NCI-H2029 (cell line): ENCODE results near the gene COP1.
"Not testable (repeated sequence)": the region's sequence is repeated elsewhere in the genome, so short reads cannot be mapped to it uniquely, and the experiment has no call there.

ENCODE experiments used
- DNase-seq: peaks from one replicate; lab custom pipeline; 2025; lab: John Stamatoyannopoulos, UW

Gene COP1

DNA sequence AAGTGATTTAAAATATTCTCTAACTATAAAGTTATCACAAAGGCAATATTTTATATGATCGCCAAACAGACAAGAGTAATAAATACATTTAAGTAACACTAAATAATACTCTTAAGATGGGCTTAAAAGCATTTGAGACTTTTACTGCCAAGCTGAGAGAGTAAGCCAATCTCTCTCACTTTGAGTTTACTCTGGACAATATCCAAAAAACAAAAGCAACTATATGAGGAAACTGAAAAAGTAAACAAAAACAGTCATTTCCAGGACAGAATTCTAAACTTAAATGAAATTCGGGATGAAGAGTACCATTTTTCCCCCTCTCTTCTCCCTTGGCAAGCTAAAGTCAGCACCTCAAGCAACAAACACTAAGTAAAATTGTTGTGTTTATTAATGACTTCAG, 173.2 kb downstream of the COP1 start:
- no peak for DNase-seq

DNA sequence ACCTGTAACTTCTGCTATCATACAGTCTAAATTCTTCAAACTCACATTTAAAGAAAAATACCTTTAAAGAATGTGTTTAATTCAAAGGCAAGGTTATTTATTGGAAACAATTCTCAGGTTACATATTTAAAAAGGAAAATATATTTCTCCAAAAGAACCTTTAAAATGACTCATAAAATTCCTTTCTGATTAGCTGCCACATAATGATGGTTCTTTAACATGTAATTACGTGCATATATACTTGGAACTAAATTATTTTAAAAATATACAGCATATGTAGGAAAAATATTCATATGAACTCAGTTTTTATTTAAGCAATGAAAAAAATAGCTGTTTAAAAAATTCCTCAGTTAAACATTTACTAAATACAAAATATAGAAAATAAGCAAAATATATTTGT, 173.6 kb downstream of the COP1 start:
- DNase-seq, result no peak

DNA sequence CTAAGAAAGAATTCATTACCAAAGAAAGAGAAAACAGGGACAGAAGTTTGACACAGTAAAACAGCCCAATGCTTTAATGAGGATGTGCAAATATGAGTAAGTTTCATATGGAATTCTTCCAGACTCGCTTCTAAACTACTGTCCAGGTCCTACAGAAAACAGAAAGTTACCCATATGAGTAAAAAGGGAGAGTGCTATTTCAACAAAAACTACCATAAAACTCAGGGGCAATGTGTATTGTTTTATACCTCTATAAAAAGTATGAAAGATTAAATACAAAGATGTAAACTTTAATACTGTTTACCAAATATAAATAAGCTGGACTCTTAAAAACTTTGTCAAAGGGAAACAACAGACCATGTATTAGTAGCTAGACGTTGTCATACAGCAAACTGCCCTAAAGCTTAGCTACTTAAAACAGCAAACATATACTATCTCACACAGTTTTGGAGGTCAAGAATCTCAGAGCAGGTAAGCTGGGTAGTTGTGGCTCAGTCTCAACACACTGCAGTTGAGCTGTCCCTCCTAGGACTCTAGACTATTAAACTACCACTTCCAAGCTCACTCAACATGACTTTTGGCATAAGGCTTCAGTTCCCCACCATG, 174.9 kb downstream of the COP1 start:
- no peak for DNase-seq

DNA sequence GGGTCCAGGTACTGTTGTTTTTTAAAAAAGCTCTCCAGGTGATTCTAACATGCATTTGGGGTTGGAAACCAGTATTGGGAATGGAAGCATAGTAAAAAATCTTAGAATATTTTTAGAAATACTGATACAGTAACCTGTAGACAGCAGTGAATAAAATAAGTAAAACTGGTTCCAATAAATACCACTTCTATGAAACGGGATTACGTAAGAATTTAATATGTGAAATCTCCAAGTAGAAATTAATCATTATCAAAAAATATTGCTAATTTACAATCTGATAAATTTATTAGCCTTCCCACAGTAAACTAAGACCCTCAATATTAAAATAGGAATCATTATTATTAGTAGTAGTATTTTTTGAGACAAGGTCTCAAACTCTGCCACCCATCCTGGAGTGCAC, 177.5 kb downstream of the COP1 start:
- DNase-seq, result no peak

DNA sequence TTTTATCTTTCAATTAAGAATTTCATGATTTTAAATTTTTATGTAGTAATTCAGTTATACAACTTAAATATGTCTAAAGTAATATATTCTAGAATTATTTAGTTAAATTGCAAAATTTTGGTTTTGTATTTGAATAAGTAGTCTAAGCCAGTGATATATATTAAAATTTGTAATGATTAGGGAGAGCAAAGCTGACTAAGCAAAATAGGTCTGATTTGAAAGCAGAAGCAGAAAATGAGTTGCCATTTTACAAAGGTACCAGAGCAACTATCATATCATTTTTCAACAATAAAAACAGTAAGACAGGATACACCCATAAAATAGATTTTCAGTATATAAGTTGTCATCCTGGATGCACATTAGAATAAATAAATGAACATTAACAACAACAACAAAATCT, 177.9 kb downstream of the COP1 start:
- DNase-seq, result no peak

DNA sequence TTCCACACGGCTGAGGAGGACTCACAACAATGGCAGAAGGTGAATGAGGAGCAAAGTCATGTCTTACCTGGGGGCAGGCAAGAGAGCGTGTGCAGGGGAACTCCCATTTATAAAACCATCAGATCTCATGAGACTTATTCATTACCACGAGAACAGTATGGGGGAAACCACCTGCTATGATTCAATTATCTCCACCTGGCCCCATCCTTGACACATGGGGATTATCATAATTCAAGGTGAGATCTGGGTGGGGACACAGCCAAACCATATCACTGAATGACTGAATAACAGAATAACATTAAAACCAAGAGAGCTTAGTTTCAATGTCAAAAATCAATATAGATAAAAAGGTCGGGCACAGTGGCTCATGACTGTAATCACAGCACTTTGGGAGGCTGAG, 179.2 kb downstream of the COP1 start:
- not testable (repeated sequence) for DNase-seq

DNA sequence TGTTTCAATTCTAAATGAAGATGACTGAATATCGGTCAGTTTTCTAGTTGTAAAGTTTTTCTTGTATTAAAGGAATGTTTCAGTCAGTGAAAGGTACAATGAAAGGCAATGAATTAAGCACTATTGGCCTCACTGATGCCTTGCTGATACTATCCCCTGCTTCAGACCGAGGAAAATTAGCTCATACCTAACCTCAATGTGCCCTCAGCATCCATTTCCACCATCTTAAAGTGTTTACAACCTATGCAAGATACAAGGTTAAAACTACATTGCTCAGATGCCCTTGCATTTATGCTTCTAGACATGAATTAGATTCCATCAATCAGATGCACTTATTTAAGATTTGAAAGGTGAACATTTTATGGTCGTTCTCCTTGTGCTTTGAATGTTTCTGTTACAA, 184.5 kb downstream of the COP1 start:
- no peak for DNase-seq

DNA sequence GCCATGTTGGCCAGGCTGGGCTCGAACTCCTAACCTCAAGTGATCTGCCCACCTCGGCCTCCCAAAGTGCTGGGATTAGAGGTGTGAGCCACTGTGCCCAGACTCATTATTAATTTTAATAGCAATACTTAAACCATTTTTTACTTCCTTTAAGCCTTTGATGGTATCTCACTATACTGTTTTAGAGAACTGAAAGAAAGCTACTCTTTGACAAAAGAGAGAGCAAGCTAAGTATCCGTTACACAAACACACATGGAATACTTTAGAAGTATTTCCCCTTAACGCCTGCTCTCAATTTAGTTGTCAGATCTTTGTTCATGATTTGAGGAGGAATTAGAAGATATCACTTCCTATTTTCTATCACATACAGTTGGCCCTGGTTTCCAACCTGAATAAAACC, 189.4 kb downstream of the COP1 start:
- DNase-seq, result no peak

DNA sequence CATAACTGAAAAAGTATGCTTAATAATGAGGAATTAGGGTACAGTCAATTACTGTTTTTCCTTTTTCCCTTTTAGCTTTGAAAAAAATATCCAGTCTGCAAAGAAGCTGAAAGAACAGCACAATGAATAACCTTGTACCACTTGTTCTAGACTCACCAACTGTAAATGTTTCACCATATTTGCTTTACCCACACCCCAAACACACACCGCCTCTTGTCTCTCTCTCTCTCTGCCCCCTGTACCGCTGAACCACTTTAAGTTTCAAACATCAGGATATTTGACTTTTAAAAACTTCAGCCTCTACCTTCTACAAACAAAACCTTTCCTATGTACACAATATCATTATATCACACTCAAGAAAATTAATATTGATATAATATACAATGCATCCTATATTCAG, 197.1 kb downstream of the COP1 start:
- DNase-seq, result no peak

DNA sequence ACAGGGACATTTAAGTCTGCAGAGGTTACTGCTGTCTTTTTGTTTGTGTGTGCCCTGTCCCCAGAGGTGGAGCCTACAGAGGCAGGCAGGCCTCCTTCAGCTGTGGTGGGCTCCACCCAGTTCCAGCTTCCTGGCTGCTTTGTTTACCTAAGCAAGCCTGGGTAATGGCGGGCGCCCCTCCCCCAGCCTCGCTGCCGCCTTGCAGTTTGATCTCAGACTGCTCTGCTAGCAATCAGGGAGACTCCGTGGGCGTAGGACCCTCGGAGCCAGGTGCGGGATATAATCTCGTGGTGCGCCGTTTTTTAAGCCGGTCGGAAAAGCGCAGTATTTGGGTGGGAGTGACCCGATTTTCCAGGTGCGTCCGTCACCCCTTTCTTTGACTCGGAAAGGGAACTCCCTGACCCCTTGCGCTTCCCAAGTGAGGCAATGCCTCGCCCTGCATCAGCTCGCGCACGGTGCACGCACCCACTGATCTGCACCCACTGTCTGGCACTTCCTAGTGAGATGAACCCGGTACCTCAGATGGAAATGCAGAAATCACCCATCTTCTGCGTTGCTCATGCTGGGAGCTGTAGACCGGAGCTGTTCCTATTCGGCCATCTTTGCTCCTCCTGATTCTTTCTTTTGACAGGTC, 199.2 kb downstream of the COP1 start:
- DNase-seq, result not testable (repeated sequence)

DNA sequence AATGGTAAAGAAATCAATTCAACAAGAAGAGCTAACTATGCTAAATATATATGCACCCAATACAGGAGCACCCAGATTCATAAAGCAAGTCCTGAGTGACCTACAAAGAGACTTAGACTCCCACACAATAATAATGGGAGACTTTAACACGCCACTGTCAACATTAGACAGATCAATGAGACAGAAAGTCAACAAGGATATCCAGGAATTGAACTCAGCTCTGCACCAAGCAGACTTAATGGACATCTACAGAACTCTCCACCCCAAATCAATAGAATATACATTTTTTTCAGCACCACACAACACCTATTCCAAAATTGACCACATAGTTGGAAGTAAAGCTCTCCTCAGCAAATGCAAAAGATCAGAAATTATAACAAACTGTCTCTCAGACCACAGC, 212.4 kb downstream of the COP1 start:
- DNase-seq, result not testable (repeated sequence)

DNA sequence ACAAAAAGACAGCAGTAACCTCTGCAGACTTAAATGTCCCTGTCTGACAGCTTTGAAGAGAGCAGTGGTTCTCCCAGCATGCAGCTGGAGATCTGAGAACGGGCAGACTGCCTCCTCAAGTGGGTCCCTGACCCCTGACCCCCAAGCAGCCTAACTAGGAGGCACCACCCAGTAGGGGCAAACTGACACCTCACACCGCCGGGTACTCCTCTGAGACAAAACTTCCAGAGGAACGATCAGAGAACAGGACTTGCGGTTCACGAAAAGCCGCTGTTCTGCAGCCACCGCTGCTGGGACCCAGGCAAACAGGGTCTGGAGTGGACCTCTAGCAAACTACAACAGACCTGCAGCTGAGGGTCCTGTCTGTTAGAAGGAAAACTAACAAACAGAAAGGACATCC, 214.3 kb downstream of the COP1 start:
- not testable (repeated sequence) for DNase-seq

DNA sequence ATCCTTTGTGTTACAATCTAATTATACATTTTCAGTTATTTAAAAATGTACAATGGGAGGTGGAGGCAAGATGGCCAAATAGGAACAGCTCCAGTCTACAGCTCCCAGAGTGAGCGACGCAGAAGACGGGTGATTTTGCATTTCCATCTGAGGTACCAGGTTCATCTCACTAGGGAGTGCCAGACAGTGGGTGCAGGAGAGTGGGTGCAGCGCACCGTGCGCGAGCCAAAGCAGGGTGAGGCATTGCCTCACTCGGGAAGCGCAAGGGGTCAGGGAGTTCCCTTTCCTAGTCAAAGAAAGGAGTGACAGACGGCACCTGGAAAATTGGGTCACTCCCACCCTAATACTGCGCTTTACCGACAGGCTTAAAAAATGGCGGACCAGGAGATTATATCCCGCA, 214.9 kb downstream of the COP1 start:
- DNase-seq, result not testable (repeated sequence)

DNA sequence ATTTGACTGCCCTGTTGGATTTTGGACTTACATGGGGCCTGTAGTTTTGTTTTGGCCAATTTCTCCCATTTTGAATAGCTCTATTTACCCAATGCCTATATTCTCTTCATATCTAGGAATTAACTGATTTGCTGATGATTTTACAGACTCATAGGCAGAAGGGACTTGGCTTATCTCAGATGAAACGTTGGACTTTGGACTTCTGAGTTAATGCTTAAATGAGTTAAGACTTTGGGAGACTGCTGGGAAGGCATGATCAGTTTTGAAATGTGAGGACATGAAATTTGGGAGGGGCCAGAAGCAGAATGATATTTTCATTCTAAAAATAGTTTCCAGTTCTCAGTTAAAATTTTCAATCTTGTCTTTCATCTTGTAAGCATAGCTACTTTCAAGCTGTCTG, 222.3 kb downstream of the COP1 start:
- no peak for DNase-seq

DNA sequence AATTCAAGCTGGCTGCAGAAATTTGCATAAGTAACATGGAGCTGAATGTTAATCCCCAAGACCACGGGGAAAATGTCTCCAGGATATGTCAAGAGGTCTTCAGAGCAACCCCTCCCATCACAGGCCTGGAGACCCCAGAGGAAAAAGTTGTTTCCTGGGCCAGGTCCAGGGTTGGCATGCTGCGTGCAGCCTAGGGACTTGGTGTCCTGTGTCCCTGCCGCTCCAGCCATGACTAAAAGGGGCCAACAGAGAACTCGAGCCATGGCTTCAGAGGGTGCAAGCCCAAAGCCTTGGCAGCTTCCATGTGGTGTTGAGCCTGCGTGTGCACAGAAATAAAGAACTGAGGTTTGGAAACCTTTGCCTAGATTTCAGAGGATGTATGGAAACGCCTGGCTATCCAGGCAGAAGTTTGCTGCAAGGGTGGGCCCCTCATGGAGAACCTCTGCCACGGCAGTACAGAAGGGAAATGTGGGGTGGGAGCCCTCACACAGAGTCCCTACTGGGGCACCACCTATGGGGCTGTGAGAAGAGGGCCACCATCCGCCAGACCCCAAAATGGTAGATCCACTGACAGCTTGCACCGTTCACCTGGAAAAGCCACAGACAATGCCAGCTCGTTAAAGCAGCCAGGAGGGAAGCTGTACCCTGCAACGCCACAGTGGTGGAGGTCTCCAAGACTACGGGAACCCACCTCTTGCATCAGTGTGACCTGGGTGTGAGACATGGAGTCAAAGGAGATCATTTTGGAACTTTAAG, 222.9 kb downstream of the COP1 start:
- DNase-seq, result no peak

DNA sequence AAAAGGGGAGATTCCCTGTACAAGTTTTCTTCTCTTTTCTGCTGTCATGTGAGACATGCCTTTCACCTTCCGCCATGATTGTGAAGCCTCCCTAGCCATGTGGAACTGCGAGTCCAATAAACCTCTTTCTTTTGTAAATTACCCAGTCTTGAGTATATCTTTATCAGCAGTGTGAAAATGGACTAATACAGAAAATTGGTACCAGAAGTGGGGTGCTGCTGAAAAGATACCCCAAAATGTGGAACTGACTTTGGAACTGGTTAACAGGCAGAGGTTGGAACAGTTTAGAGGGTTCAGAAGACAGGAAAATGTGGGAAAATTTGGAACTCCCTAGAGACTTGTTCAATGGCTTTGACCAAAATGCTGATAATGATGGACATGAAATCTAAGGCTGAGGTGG, 223.7 kb downstream of the COP1 start:
- not testable (repeated sequence) for DNase-seq

DNA sequence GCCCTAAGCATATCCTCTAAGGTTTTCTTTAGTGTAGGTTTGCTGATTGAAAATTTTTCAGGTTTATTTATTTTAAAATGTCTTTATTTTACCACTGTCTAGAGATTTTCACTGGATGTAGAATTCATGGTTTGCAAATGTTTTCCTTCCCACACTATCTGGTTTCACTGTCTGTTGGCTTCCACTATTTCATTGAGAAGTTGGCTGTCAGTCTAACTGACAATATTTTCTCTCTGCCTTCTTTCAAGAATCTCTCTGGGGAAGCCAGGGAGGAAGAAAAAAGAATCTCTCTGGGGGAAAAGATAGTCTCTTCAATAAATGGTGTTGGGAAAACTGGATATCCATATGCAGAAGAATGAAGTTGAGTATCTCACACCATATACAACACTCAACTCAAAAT, 226.0 kb downstream of the COP1 start:
- no peak for DNase-seq

DNA sequence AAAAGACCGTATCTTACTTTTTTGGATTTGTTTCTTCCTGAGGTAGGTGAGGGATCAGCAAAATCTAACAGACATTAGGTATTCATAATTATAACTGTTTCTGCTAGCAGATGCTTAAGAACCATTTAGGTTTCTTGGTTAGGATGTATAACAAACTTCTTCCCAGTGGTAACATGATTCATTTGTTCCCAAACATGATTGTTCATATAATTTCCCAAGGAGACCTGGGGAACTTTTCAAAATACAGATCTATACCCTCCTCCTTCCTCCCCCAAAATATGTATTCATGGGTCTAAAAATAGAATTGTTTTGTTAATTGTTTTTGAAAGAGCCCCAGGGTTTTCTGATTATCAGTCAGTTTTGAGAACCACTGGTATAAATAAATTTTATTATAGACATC, 228.2 kb downstream of the COP1 start:
- DNase-seq, result no peak

DNA sequence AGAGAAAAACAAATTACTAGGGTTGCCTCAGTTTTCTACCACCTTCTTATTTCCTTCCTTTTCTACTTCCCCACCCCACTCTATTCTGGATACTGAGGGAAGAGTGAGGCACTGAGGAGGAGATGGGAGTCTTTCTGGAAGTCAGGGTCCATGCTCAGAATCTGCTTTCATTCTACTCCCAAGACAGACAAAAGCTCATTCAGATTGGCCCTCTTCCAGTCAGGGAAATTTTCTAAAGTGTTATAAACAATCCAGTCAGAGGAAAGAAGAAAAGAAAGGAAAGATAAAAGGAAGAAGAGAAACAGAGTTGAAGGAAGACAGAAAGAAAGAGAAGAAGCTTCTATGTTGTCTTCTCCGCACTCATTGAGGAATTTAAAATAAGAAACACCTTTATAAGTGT, 228.6 kb downstream of the COP1 start:
- DNase-seq, result no peak

DNA sequence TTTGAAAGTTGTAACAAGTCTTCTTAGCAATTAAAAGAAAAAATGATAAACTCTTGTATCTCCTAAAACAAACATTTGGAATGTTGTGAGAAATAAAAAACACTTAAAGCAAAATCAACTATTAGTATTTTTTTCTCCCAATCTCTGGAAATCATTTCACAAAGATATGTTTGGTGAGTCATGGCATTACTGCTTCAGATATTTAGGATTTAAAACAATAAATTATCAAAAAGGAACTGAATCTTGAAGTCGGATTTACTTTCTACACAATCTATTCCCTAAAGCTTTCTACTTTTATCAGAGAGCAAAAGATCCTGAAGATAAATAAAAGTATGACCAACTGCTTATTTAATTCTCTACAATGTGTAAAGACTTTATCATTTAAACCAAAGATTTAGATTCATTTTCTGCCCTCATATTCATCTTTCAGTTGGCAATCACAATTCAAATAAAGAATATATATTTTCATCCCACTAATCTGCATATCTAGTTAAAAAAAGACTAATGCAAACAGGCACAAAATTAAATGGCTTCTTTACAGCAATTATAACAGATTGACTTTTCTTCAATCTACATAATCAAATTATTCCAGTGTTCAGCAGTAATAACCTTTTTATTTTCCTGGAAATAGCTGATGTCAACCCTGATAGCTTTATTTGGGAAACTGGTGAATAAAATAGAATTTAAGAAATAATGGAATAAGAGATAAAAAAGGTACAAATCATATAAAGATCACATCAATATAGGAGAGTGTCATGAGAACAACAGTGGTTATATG, 230.0 kb downstream of the COP1 start:
- DNase-seq, result no peak

DNA sequence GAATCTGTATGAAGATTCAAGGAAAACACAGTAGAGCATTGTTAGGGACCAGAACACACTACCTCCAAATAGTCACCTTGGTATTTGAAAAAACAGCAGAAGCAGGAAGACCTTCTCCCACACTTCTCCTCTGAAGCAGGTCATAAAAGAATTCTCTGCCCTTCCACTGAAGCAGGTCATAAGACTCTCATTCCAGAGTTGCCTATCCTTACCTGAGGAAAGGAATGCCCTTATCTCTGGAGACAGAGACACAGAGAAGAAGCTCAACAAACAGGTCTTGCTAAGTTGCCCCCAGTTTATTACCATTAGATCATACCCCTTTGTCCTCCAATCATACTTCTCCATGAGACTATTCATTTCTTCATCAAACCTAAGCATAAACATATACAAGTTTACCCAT, 237.9 kb downstream of the COP1 start:
- no peak for DNase-seq

DNA sequence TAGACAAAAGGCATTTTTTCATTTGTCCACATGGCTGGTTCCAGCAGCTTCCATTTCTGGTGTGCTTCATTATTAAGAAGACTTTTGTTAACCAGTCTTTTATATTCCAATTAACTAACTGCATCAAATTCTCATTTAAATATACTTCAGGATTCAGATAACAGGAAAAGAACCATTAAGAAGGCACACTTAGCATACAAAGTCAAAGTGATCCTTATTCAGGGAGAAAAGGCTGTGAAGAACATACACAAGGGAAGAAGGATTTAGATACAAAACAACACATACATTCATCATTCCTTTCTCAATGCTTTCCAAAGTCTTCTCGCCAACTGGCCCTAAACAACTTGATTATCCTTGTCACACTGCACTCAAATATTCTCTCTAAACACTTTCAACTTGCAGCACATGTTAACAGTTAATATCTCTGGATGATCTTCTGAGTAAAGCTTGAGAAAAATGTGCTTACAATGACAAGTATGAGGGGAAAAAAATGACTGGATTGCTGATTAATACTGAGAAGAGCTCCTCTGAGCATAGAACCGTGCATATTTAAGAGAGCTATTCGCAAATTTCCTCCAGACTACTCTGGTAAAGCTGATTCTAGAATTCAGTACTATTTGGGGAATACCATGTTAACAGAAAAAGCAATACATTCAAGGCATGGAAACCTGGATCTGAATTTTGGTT, 238.5 kb downstream of the COP1 start:
- DNase-seq, result no peak
